AG04450 (cell line): ENCODE data around the gene TSPO2. TPM values are rescaled to one million over a fixed set of nuclear protein-coding genes. Genes with fewer than 3 reads are reported as not detected.

Experiments used
- CTCF ChIA-PET: fragments of 300-600, 350-600 bp; formaldehyde crosslinking; extraction: SDS; loops from one replicate; lab custom pipeline; 2022; ENCODE audit warnings: antibody characterized with exemption, inconsistent platforms; lab: Charles Lee
- POLR2A ChIA-PET: fragments of 350-600 bp; formaldehyde crosslinking; extraction: SDS; loops from one replicate; lab custom pipeline; 2021; ENCODE audit warnings: antibody characterized with exemption, inconsistent platforms; lab: Yijun Ruan, JAX
- DNase-seq: peaks from one replicate; pipeline ENCODE4 v3.0.0-alpha.2; 2011; ENCODE audit warnings: low read depth, low spot score
- H3K27ac ChIP-seq: one replicate; pipeline ENCODE4 v1.5.1; 2012; ENCODE audit warnings: low read depth, low read length, control low read depth
- H3K27me3 ChIP-seq: one replicate; pipeline ENCODE4 v1.6.0; 2012; ENCODE audit warnings: low read length; ENCODE audit not compliant: control insufficient read depth, insufficient read depth
- H3K4me3 ChIP-seq: 2 replicates; pipeline ENCODE4 v1.5.1; 2011; ENCODE audit warnings: mild to moderate bottlenecking, low read depth, low read length, control low read depth
- H3K9me3 ChIP-seq: 2 replicates; pipeline ENCODE4 v1.5.1; 2012; ENCODE audit warnings: low read length; ENCODE audit not compliant: control insufficient read depth, insufficient read depth
- polyA plus RNA-seq: library from polyadenylated mRNA; depleted of rRNA; stranded (reverse); fragments of >200 nt; gene quantifications from 2 replicates; pipeline ENCODE4 v1.2.3, GENCODE V29; 2011
- TF ChIP-seq, protein P1 (sequence below): IDR thresholded peaks from 2 replicates; pipeline ENCODE4 v1.5.1; 2011; ENCODE audit warnings: low read depth, low read length, control low read depth, inconsistent platforms

The TSPO2 gene
- polyA plus RNA-seq, 1 experiment, result not detected

GRCh38 chr6:41033776-41034175 is 8.5 kb upstream of the TSPO2 start:
- H3K4me3 ChIP-seq, result no peak overlapping the region
- peaks cover 23% of the 10 kb centered on the region for H3K27me3 ChIP-seq
- POLR2A ChIA-PET, result no interaction called here
- DNase-seq, result no peak
- no peak overlapping the region for H3K27ac ChIP-seq
- H3K9me3 ChIP-seq, result no peaks in the 10 kb centered on the region; the same call in 1 of the 2 replicates
- CTCF ChIA-PET, result no interaction called here
- TF ChIP-seq, protein P1, sequence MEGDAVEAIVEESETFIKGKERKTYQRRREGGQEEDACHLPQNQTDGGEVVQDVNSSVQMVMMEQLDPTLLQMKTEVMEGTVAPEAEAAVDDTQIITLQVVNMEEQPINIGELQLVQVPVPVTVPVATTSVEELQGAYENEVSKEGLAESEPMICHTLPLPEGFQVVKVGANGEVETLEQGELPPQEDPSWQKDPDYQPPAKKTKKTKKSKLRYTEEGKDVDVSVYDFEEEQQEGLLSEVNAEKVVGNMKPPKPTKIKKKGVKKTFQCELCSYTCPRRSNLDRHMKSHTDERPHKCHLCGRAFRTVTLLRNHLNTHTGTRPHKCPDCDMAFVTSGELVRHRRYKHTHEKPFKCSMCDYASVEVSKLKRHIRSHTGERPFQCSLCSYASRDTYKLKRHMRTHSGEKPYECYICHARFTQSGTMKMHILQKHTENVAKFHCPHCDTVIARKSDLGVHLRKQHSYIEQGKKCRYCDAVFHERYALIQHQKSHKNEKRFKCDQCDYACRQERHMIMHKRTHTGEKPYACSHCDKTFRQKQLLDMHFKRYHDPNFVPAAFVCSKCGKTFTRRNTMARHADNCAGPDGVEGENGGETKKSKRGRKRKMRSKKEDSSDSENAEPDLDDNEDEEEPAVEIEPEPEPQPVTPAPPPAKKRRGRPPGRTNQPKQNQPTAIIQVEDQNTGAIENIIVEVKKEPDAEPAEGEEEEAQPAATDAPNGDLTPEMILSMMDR, result no peak

GRCh38 chr6:41036186-41036585 is 6.1 kb upstream of the TSPO2 start:
- ChIA-PET POLR2A (interaction anchor here (1.3 kb wide), 1 partner anchor 12 kb away, joined by 3 read pairs; no protein-coding TSS in a partner anchor), CTCF (interaction anchor here (0.8 to 6.2 kb wide), 5 partner anchors 8 to 31 kb away, joined by 3 to 51 read pairs (median 3); no protein-coding TSS in a partner anchor)
- Histone ChIP-seq H3K27me3 (peaks cover 19% of the 10 kb centered on the region), H3K9me3 (no peaks in the 10 kb centered on the region; the same call in 1 of the 2 replicates), H3K4me3 (no peak overlapping the region), H3K27ac (no peak overlapping the region)
- TF ChIP-seq, protein P1, result no peak
- no peak for DNase-seq

DNA sequence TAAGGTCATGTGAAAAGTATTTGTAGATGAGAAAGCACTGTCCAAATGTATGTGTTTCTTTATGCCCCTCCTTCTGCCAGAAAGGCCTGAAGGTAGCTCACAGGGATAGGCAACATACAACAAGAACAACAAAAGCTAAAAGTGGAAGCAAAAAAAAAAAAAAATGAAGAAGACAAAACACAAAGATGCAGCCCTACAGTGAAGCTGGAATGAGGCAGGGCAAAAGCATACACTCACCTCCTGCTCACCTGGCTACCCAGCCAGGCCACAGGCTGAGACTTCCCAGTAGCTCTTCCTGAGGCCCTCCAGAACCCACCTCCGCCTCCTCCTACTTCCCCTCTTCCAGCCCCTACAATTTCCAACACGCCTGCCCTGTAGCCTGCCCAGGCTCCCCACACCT is 5.7 kb upstream of the TSPO2 start:
- H3K27me3 ChIP-seq, result peaks cover 19% of the 10 kb centered on the region
- no peak overlapping the region for H3K27ac ChIP-seq
- CTCF ChIA-PET, result interaction anchor here (0.7 to 6.2 kb wide), 7 partner anchors 8 to 77 kb away, joined by 3 to 51 read pairs (median 3); no protein-coding TSS in a partner anchor
- no peak overlapping the region for H3K4me3 ChIP-seq
- TF ChIP-seq, protein P1, result no peak
- no peak for DNase-seq
- no peaks in the 10 kb centered on the region; the same call in 1 of the 2 replicates for H3K9me3 ChIP-seq
- POLR2A ChIA-PET, result no interaction called here

DNA sequence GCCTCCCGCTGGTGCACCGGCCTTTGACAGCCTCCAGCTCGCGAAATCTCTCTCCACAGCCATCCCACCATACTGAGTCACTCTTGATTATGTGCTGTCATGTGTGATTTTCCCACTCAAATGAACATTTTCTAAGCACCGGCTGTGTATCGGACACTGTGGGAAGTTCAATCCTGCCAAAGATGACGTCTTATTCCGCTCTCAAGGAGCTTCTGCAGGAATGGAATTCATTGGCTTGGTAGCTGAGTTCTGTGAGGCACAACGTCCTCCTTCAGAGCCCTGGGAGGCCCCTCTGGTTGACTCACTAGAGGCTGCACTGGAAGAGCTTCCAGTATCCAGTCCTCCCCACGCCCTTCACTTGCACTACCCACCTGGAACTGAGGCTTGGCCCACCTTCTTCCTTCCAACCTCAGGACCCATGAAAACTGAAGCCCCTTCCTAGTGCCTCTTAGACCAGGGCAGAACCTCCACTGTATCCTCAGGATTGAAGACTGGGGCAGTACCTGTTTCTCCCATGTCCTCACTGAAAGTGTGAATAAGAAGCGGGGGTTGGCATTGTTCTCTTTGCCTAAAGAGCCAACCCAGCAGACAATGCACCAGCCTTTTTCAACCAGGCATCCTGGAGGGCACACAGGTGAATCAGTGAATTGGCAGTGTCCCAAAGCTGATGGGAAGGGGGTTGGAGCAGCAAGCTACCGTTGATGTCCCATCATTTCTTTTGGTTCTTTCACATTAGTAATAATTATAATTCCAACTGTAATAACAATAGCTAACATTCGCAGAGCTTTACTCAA is 5.0 kb upstream of the TSPO2 start:
- POLR2A ChIA-PET, result no interaction called here
- Histone ChIP-seq H3K27ac (no peak overlapping the region), H3K27me3 (peaks cover 19% of the 10 kb centered on the region), H3K4me3 (no peak overlapping the region), H3K9me3 (no peaks in the 10 kb centered on the region; the same call in 1 of the 2 replicates)
- CTCF ChIA-PET, result interaction anchor here (0.7 to 6.2 kb wide), 6 partner anchors 9 to 77 kb away, joined by 3 to 51 read pairs (median 3); no protein-coding TSS in a partner anchor
- TF ChIP-seq, protein P1, result no peak
- DNase-seq, result no peak

DNA sequence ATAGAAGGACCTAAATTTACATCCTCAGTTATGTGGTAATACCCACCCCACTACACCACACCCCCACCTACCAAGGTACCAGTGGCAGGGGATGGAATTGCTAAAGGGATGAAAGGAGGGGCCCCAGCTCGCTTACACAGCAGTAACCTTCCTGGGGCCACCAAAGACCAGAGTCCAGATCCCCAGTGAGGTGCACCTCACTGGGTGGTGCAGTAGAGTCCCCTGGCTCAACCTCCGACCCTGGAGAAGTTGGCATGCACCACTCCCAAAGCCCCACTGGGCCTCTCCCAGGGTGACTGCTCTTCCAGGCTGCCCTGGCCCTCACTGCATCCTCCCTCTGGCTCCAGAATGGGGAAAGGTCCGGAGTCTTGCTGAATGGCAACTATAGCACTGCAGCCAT is 4.1 kb upstream of the TSPO2 start:
- Histone ChIP-seq H3K4me3 (no peak overlapping the region), H3K9me3 (no peaks in the 10 kb centered on the region), H3K27ac (no peak overlapping the region), H3K27me3 (peaks cover 19% of the 10 kb centered on the region)
- CTCF ChIA-PET, result interaction anchor here (6.2 kb wide), 1 partner anchor 10 kb away, joined by 51 read pairs; no protein-coding TSS in a partner anchor
- POLR2A ChIA-PET, result no interaction called here
- TF ChIP-seq, protein P1, result no peak
- DNase-seq, result no peak
